Stomach (tissue), 9 donors: ENCODE results near the gene FARS2. TPM values are rescaled to one million over a fixed set of nuclear protein-coding genes. Genes with fewer than 3 reads are reported as not detected.

ENCODE experiments used
- DNase-seq, 2 donors: peaks; one replicate each; pipeline versions ENCODE4 v3.0.0 to v3.0.0-alpha.2; 2013 to 2019
- H3K27ac ChIP-seq, 5 donors: fragments of 200-600 bp in 4 of 5; sonication (generic) in 4 of 5; one replicate each; pipeline ENCODE4 v1.5.1; 2013 to 2019; ENCODE audit warnings: mild to moderate bottlenecking in 1 of 5, moderate library complexity in 1 of 5
- H3K27me3 ChIP-seq, 3 donors: fragments of 200-600 bp; sonication (generic); one replicate each; pipeline ENCODE4 v1.5.1; 2017 to 2019; ENCODE audit warnings: mixed run types in 1 of 3
- H3K36me3 ChIP-seq, 4 donors: fragments of 200-600 bp; sonication (generic); 1 replicate in 3 of 4; 2 replicates in 1 of 4; pipeline ENCODE4 v1.5.1; 2016 to 2019
- H3K4me1 ChIP-seq, 4 donors: fragments of 200-600 bp; sonication (generic); one replicate each; pipeline ENCODE4 v1.5.1; 2016 to 2019
- H3K4me3 ChIP-seq, 4 donors: fragments of 200-600 bp; sonication (generic) in 3 of 4; one replicate each; pipeline ENCODE4 v1.5.1; 2016 to 2019; ENCODE audit warnings: mild to moderate bottlenecking in 1 of 4
- H3K9me3 ChIP-seq, 4 donors: fragments of 200-600 bp; sonication (generic); one replicate each; pipeline ENCODE4 v1.5.1; 2016 to 2019
- EP300 ChIP-seq: sonication (generic); formaldehyde crosslinking; IDR thresholded peaks from one replicate; pipeline ENCODE4 v1.6.1; 2017; ENCODE audit warnings: antibody characterized with exemption
- POLR2A ChIP-seq, 4 donors: fragments of 450-650 bp; IDR thresholded peaks; one replicate each; pipeline ENCODE4 v1.6.1; 2016; ENCODE audit warnings: antibody characterized with exemption in 4 of 4, control low read depth in 2 of 4, mild to moderate bottlenecking in 1 of 4, moderate library complexity in 1 of 4
- POLR2AphosphoS5 ChIP-seq, 3 donors: sonication (generic); formaldehyde crosslinking; IDR thresholded peaks; one replicate each; pipeline ENCODE4 v1.6.1; 2016; ENCODE audit warnings: antibody characterized with exemption in 3 of 3
- WGBS, 5 donors: extraction: QIAGEN DNeasy Blood & Tissue Kit in 3 of 5; methylation state at CpG; one replicate each; pipeline versions ENCODE4 v1.1.5 to v1.1.7; 2013 to 2018; 5-methylcytosine and 5-hydroxymethylcytosine counted together
- intact Hi-C: fragments of 100-400 bp; cut with DNase I; formaldehyde crosslinking; loops from one replicate; pipeline ENCODE4 v1.15.1; 2023; ENCODE audit warnings: low total_unique reads
- polyA plus RNA-seq, 3 donors: library from polyadenylated mRNA; stranded (reverse); fragments of 200-250 nt; gene quantifications; one replicate each; pipeline ENCODE4 v1.2.3, GENCODE V29; 2013
- total RNA-seq, 5 donors: library from RNA; depleted of rRNA; stranded (reverse); fragments of >200 nt; gene quantifications; one replicate each; pipeline versions ENCODE4 v1.1.0 to v1.2.3, GENCODE V29; 2014 to 2016
- TF ChIP-seq, protein P1 (sequence below), 7 experiments: fragments of 450-650 bp in 4 of 7; fragments of 200-600 bp in 3 of 7; sonication (generic) in 3 of 7; IDR thresholded peaks; one replicate each; pipeline ENCODE4 v1.5.1; 2016 to 2019; ENCODE audit warnings: antibody characterized with exemption in 7 of 7, control low read depth in 2 of 7, mild to moderate bottlenecking in 1 of 7
- donor health status: healthy with polysubstance abuse.
- donor health status: Bipolar disorder and iron deficiency.
- donor health status: healthy.

The FARS2 gene
- total and polyA plus RNA-seq, 8 donors: 3.8 to 47.8 (median 15.9) TPM

DNA sequence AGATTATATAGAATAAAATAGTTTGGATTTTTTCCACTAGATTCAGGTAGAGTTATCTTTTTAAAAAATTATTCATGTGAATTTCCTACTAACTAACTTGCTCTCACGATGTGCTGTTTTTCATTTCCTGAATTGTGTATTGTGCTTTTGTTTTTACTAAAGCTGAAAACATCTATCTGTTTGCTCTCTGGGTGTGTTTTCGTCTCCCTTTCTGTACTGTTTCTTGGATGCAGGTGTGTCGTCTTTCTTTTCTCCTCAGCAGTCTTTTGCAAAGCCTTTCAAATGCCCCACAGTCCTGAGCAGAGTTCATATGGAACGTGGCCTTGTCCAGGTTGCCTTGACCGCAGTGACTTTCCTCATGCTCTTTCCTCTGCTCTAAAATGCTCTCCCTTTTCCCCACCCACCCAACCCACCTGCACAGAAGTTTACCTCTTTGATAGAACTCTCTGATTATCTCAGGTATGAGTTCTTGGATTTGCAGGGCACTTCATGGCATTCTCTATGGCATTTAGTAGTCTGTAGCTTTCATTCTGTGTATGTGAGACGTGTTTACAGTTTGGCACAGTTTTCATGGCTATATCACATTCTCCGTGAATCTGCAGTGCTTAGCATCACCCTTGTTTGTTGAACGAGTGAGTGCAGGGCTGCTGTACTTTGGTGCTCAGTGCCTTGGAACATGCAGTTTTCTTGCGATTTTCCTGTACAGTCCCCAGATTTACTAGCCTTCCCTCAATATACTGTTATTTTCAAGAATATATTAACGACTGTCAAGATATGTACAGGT lies 77.1 kb downstream of the FARS2 start:
- 45 to 67% (median 60%) methylated on average over 10 of the region's 10 CpGs for WGBS, 5 donors
- Histone ChIP-seq H3K9me3 (no peaks in the 10 kb centered on the region), H3K4me1 (peaks cover 0 to 35% (median 18%) of the 10 kb centered on the region in 4 donors), H3K27me3 (no peaks in the 10 kb centered on the region), H3K4me3 (no peak overlapping the region), H3K27ac (no peak overlapping the region), H3K36me3 (no peaks in the 10 kb centered on the region)
- TF ChIP-seq, protein P1, sequence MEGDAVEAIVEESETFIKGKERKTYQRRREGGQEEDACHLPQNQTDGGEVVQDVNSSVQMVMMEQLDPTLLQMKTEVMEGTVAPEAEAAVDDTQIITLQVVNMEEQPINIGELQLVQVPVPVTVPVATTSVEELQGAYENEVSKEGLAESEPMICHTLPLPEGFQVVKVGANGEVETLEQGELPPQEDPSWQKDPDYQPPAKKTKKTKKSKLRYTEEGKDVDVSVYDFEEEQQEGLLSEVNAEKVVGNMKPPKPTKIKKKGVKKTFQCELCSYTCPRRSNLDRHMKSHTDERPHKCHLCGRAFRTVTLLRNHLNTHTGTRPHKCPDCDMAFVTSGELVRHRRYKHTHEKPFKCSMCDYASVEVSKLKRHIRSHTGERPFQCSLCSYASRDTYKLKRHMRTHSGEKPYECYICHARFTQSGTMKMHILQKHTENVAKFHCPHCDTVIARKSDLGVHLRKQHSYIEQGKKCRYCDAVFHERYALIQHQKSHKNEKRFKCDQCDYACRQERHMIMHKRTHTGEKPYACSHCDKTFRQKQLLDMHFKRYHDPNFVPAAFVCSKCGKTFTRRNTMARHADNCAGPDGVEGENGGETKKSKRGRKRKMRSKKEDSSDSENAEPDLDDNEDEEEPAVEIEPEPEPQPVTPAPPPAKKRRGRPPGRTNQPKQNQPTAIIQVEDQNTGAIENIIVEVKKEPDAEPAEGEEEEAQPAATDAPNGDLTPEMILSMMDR (IDR thresholded peaks at IDR 0.05): no peak
- TF ChIP-seq EP300: no peak
- no peak for TF ChIP-seq POLR2A (IDR thresholded peaks at IDR 0.05)
- no peak for TF ChIP-seq POLR2AphosphoS5 (IDR thresholded peaks at IDR 0.05)
- DNase-seq: no peak
- intact Hi-C loops: no loop called here

DNA sequence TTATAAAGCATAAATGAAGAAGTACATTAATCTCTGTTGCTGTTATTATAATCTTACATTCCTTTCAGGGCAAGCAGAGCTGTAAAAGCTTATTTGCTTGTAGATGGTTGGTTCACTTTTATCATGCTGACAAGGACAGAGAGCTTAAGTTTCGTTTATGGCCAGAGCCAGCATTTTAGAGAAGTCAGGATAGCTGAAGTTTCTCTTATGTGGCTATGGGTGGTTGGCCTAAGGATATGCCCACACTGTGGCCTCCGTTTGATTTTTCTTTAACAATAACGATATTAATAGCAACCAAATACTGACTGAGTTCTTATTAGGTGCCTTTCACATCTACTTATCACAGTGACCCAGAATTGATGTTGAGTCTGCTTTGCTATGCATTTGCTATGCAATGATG lies 78.5 kb downstream of the FARS2 start:
- Histone ChIP-seq H3K9me3 (no peaks in the 10 kb centered on the region), H3K4me1 (peaks cover 0 to 27% (median 12%) of the 10 kb centered on the region in 4 donors), H3K27me3 (no peaks in the 10 kb centered on the region), H3K27ac (no peak overlapping the region), H3K4me3 (no peak overlapping the region), H3K36me3 (no peaks in the 10 kb centered on the region)
- intact Hi-C loops: no loop called here
- 58 to 74% (median 70%) methylated on average over 3 of the region's 3 CpGs for WGBS, 5 donors
- TF ChIP-seq EP300: no peak
- TF ChIP-seq, protein P1 (IDR thresholded peaks at IDR 0.05): no peak
- no peak for TF ChIP-seq POLR2AphosphoS5 (IDR thresholded peaks at IDR 0.05)
- TF ChIP-seq POLR2A (IDR thresholded peaks at IDR 0.05): no peak
- DNase-seq: no peak

DNA sequence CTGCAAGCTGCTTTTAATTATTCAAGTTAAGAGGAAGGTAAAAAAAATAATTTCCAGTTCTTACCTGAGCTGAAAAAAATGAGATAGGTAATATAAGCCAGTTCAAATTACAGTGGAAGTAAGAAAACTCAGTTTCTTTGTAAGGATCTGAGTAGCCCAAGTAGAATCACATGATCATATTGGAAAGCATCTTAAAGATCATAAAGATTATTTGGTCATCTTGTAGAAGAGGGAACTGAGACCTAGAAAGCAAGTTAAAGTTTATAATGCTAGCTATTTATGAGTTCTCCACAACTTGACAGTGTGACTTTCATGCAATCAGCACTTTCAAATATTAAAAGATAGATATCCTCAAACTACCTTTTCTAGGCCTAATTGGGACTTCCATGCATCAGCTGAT lies 80.5 kb downstream of the FARS2 start:
- Histone ChIP-seq H3K27me3 (no peaks in the 10 kb centered on the region), H3K27ac (no peak overlapping the region), H3K36me3 (no peaks in the 10 kb centered on the region), H3K9me3 (no peaks in the 10 kb centered on the region), H3K4me1 (peaks cover 0 to 27% (median 12%) of the 10 kb centered on the region in 4 donors), H3K4me3 (no peak overlapping the region)
- no peak for DNase-seq
- intact Hi-C loops: no loop called here
- TF ChIP-seq, protein P1 (IDR thresholded peaks at IDR 0.05): no peak
- TF ChIP-seq EP300 (no peak), POLR2A (IDR thresholded peaks at IDR 0.05) (no peak), POLR2AphosphoS5 (IDR thresholded peaks at IDR 0.05) (no peak)

DNA sequence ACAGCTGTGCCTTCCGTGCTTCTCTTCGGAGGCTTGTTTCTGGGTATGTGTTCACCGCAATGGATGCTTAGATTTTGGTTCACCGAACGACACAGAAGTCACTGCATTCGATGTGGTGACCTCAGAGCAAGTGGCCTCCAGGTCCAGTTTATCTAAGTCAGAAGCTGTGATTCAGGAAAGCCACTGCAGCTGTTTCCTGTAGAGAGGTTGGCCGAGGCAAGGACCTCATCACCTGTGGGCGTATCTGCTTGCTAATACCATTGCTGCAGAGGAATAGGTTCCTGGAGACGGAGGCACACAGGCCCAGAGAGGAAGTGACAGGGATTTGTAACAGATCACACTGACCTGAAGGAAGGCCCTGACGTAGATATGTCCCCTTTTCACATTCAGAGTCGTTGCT lies 82.7 kb downstream of the FARS2 start:
- intact Hi-C loops: no loop called here
- 74 to 91% (median 82%) methylated on average over 8 to 11 of the region's 11 CpGs for WGBS, 5 donors
- Histone ChIP-seq H3K27me3 (no peaks in the 10 kb centered on the region), H3K9me3 (no peaks in the 10 kb centered on the region), H3K36me3 (no peaks in the 10 kb centered on the region), H3K4me3 (no peak overlapping the region), H3K4me1 (peaks cover 0 to 10% (median 5%) of the 10 kb centered on the region in 4 donors), H3K27ac (no peak overlapping the region)
- peak in 1 of 2 donors; percentile 48 for DNase-seq
- TF ChIP-seq, protein P1 (IDR thresholded peaks at IDR 0.05): no peak
- TF ChIP-seq EP300 (no peak), POLR2A (IDR thresholded peaks at IDR 0.05) (no peak), POLR2AphosphoS5 (IDR thresholded peaks at IDR 0.05) (no peak)
